Measurements from ENCODE around the gene FCHO2.
"Not testable (repeated sequence)": the region's sequence is repeated elsewhere in the genome, so short reads cannot be mapped to it uniquely, and the experiment has no call there.

- TF ChIP-seq EZH2 (IDR thresholded peaks at IDR 0.05; ENCODE audit: borderline replicate concordance, control insufficient read depth, low read depth, low read length); NR2F1 (conservative IDR thresholded peaks at IDR 0.05); POLR2A (IDR thresholded peaks at IDR 0.05; ENCODE audit: low read depth, low read length); SUPT20H (IDR thresholded peaks at IDR 0.05; ENCODE audit: borderline replicate concordance, control insufficient read depth, low read depth, low read length); CTCF (IDR thresholded peaks at IDR 0.05 in 2 of 3, conservative IDR thresholded peaks at IDR 0.05 in 1 of 3; ENCODE audit: control insufficient read depth in 2 of 3, extremely low read depth in 1 of 3, insufficient read depth in 1 of 3, low read depth in 3 of 3, low read length in 3 of 3); NFYB (IDR thresholded peaks at IDR 0.05; ENCODE audit: insufficient read depth, low read depth, low read length); BCLAF1 (IDR thresholded peaks at IDR 0.05); NR2C2 (IDR thresholded peaks at IDR 0.05; ENCODE audit: borderline replicate concordance, control insufficient read depth, insufficient read length, low read depth); E2F4 (IDR thresholded peaks at IDR 0.05; ENCODE audit: low read depth, low read length); ZNF217 (IDR thresholded peaks at IDR 0.05); RAD51 (IDR thresholded peaks at IDR 0.05); REST (IDR thresholded peaks at IDR 0.05; ENCODE audit: low read depth, low read length); EGR1 (IDR thresholded peaks at IDR 0.05; ENCODE audit: borderline replicate concordance in 1 of 2, low read depth in 2 of 2, low read length in 2 of 2): not testable (repeated sequence)
Measured at GRCh38 chr5:72934953-72935725, 20.7 kb upstream of the FCHO2 start.

Data from GM12878 (cell line).